GM19025 (cell line): Measurements from ENCODE around the gene HSPA4.
"Not testable (repeated sequence)": the region's sequence is repeated elsewhere in the genome, so short reads cannot be mapped to it uniquely, and the experiment has no call there.

ENCODE experiments used
- ATAC-seq: cut with Tn5 transposase; IDR thresholded peaks from one replicate; pipeline ENCODE4 v1.9.1; 2021; ENCODE audit warnings: mild to moderate bottlenecking, low read depth, moderate library complexity; ENCODE audit not compliant: unreplicated experiment

The HSPA4 gene

DNA sequence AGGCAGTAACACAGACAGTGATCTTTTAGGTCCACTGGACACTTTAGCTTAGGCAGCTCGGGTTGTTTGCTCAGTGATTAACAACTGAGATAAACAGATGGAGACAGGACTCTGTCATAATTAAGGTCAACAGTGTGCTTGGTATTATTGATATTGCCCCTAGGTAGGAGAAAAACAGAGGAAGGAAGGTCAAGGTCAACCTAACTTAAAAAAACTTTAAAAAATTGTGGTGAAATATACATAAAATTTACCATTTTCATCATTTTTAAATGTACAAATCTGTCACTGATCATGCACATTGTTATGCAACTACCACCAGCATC, 2.1 kb upstream of the HSPA4 start:
- no peak for ATAC-seq

DNA sequence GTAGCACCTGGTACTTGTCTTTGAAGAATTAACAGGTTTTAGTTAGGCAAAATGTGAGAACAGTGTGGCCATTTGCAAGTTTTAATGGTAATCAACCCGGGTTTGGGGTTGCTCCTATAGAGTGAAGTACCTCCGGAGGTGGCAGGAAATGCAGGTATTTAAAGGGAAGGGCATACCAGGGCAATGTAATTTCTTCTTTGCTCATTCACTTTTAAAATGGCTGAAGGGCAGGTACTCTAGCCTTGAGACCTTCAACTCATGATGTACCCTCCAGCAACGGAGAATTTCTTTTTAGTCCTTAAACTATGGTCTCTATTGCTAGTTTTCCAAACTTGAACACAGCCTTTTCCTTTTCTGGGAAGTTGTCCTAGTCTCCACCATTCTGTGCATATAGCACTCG, 1.3 kb upstream of the HSPA4 start:
- ATAC-seq = no peak

DNA sequence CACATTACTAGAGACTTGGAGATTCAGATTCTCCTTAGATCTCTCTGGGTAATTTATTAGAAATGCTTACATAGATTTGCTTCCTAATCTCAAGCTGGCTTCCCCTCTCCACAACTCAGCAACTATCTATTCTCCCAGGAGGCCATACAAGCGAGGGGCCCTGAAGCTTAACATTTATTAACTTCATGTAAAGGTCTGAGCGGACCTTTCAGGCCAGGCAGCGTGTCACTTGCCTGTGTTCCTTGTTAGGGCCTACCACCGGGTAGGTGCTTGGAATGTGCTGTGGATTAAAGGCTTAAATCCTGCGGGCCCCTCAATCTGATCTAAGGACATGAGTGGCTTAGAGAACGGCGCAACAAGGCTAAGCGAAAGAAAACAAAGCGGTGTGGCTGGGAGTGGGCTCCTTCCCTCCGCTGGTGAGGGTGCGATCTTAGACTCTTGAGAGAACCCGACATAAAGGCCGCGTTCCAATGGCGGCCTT, 712 bp upstream of the HSPA4 start:
- ATAC-seq = no peak

DNA sequence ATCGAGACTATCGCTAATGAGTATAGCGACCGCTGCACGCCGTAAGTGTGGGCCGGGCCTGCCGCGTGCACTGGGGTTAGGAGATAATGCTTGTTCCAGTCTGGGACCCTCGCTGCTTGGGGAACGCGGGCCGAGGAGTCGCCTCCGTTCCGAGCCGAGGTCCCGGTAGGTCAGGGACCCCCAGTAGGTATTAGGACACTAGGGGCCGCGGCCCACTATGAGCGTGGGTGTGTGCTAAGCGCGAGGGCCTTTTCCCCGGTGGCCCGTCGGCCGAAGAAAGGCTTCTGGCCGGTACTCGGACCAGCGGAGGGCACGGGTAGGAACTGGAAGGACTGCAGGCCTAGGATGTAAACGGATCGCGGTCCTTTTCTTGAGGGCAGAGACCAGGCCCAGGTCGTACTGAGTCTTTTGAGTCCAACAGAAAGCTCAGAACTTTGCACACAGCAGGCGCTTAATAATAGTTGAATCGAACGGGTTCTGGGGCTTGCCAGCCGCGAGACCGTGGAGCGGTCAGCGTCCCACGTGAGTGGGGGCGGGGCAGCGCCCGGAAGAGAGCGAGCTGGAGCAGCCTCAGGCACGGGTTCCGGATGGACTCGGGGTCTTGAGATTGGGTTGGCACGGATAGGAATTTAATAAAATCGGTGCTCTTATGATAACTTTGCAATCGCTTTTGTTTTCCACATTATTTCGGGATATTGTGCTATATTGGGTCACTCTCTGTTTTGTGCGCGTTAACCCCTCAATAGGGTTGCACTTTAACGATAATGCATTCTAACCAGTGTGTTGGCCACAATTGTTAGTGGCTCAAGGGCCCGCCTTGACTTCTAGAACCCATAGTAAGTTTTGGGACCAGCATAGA, 733 bp downstream of the HSPA4 start:
- peak; percentile 20 for ATAC-seq

DNA sequence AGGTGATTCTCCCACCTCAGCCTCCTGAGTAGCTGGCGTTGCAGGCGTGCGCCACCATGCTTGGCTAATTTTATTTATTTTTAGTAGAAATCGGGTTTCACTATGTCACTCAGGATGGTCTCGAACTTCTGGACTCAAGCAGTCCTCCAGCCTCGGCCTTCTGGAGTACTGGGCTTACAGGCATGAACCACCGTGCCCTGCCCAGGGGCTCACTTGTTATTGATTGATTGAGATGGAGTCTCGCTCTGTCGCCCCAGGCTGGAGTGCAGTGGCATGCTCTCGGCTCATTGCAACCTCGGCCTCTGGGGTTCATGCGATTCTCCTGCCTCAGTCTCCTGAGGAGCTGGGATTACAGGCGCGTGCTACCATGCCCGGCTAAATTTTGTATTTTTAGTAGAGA, 1.6 kb downstream of the HSPA4 start:
- ATAC-seq = no peak

DNA sequence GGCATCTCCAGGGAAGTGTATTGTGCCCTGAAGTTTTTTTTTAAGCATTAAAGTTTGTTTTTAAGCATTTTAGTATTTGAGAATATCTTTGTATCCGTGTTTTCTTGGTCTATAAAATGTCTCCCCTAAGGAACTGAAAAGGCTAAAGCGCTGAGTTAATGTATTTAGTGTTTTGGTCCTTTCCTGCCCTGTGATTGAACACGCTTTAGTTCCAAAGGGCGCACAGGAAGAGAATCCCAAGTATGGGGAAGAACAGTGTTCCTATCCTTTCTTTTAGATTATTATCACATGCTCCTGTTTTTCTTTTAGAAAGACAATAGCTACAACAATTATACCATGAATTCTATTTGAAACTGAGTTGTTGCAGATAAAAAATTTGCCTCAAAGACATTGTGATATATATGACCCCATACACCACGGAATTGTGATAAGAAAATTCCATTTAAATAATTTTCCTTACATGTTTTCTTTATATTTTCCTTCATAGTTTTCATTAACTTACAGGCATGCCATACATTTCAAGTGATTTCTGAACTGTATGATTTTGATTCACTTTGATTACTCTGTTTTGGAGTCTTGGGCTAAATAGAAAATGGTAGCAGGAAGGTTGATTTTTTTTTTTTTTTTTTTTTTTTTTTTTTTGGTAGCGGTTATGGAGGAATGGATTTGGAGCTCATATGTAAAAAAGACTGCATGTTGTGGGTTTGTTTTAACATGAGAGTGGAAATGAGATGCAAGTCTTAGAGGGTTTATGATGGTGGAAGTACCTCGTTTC, 3.1 kb downstream of the HSPA4 start:
- no peak for ATAC-seq

DNA sequence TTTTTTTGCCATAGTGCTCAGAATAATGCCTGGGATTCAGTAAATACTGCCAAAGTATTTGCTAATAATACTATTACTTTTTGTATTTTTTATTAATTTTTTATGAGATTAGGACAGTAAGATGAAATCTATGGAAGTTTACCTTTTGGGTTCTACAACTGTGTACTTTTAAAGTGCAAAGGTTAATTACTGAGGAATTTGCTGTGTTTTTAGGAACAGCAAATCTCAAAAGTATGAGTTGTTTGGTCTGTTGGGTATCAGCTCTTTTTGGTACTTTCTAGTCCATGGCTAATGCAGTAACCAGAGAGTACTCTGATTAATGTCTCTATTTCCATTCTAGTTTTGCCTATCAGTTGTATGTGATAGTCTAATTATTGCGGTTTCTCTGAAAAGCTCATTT, 5.1 kb downstream of the HSPA4 start:
- no peak for ATAC-seq

DNA sequence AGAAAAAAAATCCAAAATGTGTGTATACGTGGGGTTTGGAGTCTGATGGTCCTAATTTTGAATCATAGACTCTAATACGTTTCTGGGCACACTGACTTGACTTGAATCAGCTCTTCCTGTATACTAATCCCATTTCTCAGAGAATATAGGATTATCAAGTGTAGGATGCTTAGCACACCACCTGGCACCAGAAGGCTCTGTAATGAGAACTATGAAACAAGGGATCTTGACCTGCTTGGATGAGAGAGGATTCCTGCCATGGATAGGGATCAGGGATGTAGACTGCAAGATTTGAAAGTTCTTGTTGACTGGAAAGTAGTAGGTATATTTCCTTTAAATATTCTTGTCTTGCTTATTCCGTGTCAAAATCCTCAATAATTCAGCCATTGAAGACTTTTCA, 7.8 kb downstream of the HSPA4 start:
- no peak for ATAC-seq

DNA sequence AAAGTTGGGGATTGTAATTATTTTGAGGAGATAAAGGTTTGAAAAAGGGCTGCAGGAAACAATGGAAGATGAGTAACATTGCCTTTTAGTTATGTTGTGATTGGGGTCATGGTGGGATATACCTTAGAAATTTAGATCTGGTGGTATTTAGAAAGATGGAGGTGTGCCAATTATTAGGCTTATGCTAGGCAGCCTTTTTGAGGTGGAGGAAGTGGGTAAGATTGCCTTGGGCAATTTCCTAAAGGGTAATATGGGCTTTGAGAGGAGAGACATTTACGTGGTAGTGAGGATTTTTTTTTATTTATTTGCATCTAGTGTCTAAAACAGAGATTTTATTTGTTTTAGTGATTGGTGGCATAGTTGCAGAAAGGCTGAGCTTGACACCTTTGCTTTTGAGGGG, 10.5 kb downstream of the HSPA4 start:
- ATAC-seq = no peak

DNA sequence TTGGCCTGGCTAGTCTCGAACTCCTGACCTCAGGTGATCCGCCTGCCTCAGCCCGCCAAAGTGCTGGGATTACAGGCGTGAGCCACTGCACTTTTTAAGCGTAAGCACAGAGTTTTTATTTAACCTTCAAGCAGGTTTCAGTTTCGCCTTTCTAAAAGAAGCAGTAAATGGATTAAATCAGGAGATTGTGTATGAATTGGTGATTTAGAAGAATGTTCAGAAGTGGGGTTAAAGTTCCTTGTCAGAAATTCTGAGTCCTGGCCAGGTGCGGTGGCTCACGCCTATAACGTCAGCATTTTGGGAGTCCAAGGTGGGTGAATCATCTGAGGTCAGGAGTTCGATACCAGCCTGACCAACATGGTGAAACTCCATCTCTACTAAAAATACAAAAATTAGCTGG, 12.2 kb downstream of the HSPA4 start:
- ATAC-seq = no peak

DNA sequence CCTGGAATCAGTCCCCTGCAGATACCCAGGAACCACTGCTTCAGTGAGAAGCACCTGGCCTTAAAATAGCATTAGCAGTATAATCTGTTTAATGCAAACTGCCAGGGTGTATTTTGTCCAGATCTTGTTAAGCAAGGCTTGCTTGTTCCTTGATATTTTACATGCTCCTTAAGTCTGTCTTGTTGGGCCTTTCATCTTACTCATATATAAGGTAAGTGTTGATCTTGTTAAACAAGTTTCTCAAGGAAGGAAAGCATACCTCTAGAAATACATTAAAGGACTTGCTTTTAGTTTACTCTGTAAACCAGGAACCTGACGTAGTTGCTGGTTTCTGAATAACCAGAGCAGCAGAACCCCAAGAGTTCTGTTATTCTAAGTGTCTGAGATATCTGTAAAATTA, 13.7 kb downstream of the HSPA4 start:
- no peak for ATAC-seq

DNA sequence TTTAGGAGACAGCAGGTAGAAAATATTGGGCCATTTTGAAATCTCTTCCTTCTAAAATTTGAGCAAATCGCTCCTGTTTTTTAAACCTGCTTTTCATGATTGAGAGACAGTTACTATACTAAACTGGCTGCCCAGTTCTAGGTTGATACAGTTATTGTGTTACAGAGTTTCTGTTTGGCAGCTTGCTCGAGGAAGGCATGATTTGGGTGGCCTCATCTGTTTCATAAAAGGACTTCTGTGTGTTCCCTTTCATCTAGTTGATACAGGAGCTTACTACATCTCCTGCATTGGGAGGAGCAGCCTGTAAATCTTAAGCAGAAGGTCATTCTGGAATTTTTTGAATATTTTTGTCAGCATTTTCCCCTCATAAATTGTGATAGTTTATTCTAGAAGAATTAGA, 14.2 kb downstream of the HSPA4 start:
- no peak for ATAC-seq

DNA sequence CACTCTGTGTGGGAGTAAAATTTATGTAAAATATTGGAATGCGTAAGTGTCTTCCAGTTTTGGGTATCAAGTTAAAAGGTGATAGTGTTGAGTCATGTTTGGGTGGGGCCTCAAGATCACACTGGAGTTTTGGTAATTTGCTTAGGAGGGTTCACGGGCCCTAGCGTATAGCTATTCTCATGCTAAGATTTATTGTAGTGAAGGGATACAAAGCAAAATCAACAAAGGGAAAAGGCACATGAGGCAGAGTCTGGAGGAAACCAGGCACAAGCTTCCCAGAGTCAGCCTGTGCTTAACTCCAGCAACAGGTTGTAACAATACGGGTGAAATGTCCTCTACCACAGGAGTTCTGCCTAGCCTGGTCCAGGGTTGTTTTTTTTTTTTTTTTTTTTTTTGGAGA, 20.2 kb downstream of the HSPA4 start:
- no peak for ATAC-seq

DNA sequence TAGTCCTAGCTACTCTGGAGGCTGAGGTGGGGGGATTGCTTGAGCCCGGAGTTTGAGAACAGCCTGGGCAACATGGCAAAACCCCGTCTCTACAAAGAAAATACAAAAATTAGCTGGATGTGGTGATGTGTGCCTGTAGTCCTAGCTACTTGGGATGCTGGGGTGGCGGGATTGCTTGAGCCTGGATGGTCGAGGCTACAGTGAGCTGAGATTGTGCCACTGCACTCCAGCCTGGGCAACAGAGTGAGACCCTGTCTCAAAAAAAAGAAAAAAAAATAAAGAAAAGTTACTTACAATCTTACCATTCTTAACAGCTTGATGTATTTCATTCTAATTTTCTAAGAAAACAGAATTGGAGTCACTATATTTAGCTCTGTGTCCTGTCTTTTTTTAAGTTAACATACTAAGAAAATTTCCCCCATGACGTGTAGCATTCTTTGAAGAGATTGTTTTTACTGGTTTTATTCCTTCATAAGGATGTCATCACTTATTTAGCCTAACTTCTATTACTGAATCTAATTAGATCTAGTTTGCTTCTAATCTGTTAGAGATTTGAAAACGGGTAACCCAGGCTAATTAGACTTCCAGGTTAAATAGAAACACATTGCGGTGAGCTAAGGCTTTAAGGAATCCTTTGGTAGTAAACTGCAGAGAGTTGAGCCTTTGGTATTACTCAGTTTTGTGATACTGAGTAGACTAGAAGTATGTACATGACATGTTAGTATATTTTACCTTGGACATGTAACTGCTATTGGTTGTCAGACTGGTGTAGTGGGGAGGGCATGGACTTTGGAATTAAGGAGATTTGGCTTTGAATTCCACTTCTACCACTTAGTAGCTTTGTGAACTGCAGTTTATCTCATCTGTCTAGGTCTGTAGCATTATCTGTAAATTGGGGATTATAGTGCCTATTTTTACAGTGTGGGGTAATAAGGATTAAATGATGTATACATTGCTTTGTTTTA, 24.0 kb downstream of the HSPA4 start:
- no peak for ATAC-seq

DNA sequence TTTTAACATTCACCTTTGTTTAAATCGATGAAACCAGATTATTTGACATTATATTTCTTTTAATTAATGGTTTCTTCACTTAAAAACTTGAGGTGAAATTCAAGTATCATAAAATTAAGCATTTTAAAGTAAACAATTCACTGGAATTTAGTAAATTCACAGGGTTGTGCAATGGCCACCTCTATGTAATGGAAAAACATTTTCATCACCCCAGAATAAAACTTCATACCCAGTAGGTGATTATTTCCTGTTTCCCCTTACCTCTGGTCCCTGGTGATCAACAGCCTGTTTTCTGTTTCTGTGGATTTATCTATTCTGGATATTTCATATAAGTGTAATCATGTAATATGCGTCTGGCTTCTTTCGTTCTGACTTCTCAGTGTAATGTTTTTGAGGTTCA, 27.2 kb downstream of the HSPA4 start:
- no peak for ATAC-seq

DNA sequence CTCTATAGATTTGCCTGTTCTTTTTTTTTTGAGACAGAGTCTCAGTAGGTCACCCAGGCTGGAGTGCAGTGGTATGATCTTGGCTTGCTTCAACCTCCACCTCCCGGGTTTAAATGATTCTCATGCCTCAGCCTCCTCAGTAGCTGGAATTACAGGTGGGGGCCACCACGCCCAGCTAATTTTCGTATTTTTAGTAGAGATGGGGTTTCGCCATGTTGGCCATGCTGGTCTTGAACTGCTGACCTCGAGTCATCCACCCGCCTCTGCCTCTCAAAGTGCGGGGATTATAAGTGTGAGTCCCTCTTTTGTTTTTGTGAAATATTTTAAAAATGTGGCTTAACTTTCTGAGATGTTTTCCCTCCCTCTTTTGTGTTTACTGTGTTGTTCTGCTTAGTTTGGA, 29.2 kb downstream of the HSPA4 start:
- ATAC-seq = no peak

DNA sequence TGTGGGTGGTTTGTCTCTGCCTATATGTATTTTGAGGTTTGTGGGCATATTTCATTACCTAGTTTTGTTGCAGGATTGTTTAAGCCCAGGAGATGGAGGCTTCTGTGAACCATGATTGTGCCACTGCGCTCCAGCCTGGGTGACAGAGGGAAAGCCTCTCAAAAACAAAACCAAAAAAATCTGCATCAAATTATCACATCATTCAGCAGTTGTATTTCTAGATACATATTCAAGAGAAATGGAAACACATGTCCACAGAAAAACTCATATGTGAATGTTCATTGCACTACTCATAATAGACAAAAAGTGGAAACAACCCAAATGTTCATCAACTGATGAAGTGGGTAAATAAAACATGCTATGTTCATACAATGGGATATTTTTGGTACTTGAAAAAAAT, 29.9 kb downstream of the HSPA4 start:
- no peak for ATAC-seq

DNA sequence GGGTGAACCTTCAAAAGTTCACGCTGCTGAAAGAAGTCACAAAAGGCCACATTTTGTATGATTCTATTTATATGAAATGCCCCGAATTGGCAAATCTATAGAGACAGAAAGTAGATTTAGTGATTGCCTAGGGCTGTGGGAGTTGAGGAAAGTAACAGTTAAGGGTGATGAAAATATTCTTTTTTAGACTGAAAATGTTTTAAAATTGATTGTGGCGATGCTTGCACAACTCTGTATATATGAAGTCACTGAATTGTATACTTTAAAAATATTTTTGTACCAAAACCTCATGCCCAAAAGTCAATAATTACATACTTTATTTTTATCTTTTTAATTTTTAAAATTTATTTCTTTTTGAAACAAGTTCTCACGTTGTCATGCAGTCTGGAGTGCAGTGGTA, 30.3 kb downstream of the HSPA4 start:
- ATAC-seq = no peak

DNA sequence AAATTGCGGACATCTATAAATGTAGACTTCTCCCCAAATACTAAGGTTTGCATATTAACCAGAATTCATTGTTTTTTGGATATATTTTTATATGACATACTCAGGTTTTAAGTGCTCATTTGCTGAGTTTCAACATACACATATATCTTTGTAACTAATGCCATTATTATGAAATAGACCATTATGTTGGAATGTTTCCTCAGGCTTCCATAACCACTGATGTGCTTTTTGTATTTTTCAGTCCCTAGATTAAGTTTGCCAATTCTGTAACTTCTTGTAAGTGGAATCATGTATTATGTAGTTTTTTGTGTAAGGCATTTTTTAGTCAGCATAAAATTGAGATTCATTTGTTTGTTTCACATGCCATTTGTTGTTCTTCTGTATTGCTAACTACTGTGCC, 32.1 kb downstream of the HSPA4 start:
- no peak for ATAC-seq

DNA sequence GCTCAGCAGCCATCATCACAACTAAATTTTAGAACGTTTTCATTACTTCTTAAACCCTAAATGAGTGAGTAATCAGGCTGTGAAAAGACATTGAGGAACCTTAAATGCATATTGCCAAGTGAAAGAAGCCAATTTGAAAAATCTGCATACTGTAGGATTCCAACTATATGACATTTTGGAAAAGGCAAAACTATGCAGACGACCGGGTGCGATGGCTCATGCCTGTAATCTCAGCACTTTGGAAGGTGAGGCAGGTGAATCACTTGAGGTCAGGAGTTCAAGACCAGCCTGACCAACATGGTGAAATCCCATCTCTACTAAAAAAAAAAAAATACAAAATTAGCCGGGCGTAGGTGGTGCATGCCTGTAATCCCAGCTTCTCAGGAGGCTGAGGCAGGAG, 33.4 kb downstream of the HSPA4 start:
- ATAC-seq = not testable (repeated sequence)

DNA sequence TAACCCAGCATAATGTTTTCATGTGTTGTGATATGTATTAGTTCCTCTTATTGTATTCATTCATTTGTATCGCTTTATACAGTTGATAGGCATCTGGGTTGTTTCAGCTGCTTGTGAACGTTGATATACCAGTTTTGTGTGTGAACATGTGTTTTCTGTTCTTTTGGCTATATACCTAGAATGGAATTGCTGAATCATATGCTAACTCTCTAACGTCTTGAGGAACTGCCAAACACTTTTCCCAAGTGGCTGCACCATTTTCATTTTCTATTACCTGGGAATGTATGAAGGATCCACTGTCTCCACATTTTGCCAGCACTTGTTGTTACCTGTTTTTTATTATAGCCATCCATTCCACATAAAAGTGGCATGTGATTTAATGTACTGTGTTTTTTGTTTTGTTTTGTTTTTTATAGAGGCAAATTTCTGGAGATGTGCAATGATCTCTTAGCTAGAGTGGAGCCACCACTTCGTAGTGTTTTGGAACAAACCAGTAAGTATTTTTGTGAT, 34.6 kb downstream of the HSPA4 start:
- no peak for ATAC-seq
